Stomach (tissue), 4 donors: ENCODE data around the gene ZCWPW1.

ENCODE experiments used
- EP300 ChIP-seq: sonication (generic); formaldehyde crosslinking; IDR thresholded peaks from one replicate; pipeline ENCODE4 v1.6.1; 2017; ENCODE audit warnings: antibody characterized with exemption
- POLR2A ChIP-seq, 4 donors: fragments of 450-650 bp; IDR thresholded peaks; one replicate each; pipeline ENCODE4 v1.6.1; 2016; ENCODE audit warnings: antibody characterized with exemption in 4 of 4, control low read depth in 2 of 4, mild to moderate bottlenecking in 1 of 4, moderate library complexity in 1 of 4
- TF ChIP-seq, protein P1 (sequence below), 7 experiments: fragments of 450-650 bp in 4 of 7; fragments of 200-600 bp in 3 of 7; sonication (generic) in 3 of 7; IDR thresholded peaks; one replicate each; pipeline ENCODE4 v1.5.1; 2016 to 2019; ENCODE audit warnings: antibody characterized with exemption in 7 of 7, control low read depth in 2 of 7, mild to moderate bottlenecking in 1 of 7

DNA sequence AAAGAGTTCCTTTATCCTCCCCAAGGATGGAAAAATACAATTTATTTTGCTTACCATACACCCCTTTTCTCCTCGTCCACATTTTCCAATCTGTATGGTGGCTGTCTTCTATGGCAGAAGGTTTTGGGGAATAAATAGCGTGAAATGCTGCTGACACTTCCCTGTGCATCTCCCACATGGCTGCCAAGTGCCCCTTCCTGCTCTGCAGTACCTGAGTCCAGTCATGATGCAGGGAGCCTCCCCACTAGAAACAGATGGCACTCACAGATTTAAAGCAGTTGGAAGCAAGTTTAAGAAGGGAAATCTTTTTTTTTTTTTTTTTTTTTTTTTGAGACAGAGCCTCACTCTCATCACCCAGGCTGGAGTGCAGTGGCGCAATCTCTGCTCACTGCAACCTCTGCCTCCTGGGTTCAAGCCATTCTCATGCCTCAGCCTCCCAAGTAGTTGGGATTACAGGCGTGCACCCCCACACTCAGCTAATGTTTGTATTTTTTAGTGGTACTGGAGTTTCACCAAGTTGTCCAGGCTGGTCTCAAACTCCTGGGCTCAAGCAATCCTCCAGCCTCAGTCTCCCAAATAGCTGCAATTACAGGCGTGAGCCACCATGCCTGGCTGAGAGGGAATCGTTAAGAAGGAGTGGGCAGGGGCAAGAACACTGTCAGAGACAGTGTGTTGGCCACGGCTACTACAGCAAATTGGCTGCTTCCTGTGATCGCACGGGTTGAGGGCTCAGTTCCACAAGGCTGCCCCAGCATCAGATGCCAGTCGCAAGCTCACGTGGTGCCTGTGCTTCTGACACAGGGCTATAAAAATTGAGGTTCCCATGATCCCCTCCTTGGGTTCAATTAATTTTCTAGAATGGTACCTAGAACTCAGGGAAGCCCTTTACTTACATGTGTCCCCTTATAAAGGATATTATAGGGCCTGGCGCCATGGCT lies 60.6 kb downstream of the ZCWPW1 start:
- TF ChIP-seq POLR2A (IDR thresholded peaks at IDR 0.05), result no peak
- TF ChIP-seq, protein P1, sequence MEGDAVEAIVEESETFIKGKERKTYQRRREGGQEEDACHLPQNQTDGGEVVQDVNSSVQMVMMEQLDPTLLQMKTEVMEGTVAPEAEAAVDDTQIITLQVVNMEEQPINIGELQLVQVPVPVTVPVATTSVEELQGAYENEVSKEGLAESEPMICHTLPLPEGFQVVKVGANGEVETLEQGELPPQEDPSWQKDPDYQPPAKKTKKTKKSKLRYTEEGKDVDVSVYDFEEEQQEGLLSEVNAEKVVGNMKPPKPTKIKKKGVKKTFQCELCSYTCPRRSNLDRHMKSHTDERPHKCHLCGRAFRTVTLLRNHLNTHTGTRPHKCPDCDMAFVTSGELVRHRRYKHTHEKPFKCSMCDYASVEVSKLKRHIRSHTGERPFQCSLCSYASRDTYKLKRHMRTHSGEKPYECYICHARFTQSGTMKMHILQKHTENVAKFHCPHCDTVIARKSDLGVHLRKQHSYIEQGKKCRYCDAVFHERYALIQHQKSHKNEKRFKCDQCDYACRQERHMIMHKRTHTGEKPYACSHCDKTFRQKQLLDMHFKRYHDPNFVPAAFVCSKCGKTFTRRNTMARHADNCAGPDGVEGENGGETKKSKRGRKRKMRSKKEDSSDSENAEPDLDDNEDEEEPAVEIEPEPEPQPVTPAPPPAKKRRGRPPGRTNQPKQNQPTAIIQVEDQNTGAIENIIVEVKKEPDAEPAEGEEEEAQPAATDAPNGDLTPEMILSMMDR (IDR thresholded peaks at IDR 0.05), result no peak
- no peak for TF ChIP-seq EP300
